GM13977 (cell line): ENCODE results near the gene PRDM16.

Experiments used
- DNase-seq: peaks from one replicate; pipeline ENCODE4 v3.0.0; 2012; ENCODE audit warnings: low spot score
- in situ Hi-C: fragments of 300-500 bp; cut with MboI; formaldehyde crosslinking; loops from one replicate; pipeline ENCODE4 v1.12.0; 2022; ENCODE audit warnings: low sequenced_read_pairs, low pct_unique_long_range_greater_than_20kb, mixed read lengths, inconsistent platforms; ENCODE audit not compliant: unreplicated experiment
- TF ChIP-seq, protein P1 (sequence below): IDR thresholded peaks from 2 replicates; pipeline ENCODE4 v1.5.1; 2012; ENCODE audit warnings: mild to moderate bottlenecking, control low read depth; ENCODE audit not compliant: insufficient read depth; ENCODE audit errors: extremely low read depth, missing control alignments

PRDM16 gene

GRCh38 chr1:3456964-3457909, 388.2 kb downstream of the PRDM16 start:
- in situ Hi-C loops: no loop called here
- no peak for DNase-seq
- TF ChIP-seq, protein P1, sequence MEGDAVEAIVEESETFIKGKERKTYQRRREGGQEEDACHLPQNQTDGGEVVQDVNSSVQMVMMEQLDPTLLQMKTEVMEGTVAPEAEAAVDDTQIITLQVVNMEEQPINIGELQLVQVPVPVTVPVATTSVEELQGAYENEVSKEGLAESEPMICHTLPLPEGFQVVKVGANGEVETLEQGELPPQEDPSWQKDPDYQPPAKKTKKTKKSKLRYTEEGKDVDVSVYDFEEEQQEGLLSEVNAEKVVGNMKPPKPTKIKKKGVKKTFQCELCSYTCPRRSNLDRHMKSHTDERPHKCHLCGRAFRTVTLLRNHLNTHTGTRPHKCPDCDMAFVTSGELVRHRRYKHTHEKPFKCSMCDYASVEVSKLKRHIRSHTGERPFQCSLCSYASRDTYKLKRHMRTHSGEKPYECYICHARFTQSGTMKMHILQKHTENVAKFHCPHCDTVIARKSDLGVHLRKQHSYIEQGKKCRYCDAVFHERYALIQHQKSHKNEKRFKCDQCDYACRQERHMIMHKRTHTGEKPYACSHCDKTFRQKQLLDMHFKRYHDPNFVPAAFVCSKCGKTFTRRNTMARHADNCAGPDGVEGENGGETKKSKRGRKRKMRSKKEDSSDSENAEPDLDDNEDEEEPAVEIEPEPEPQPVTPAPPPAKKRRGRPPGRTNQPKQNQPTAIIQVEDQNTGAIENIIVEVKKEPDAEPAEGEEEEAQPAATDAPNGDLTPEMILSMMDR: no peak

- DNase-seq: no peak
- TF ChIP-seq, protein P1: no peak
- in situ Hi-C loops: no loop called here
Observed at GRCh38 chr1:3457910-3458883, 389.2 kb downstream of the PRDM16 start.

GRCh38 chr1:3459051-3459908, 390.3 kb downstream of the PRDM16 start:
- no peak for DNase-seq
- TF ChIP-seq, protein P1: no peak
- in situ Hi-C loops: no loop called here

- in situ Hi-C loops: no loop called here
- DNase-seq: no peak
Observed at GRCh38 chr1:3459940-3460671, 391.1 kb downstream of the PRDM16 start.

GRCh38 chr1:3460672-3461131, 391.7 kb downstream of the PRDM16 start:
- in situ Hi-C loops: no loop called here
- DNase-seq: no peak
- TF ChIP-seq, protein P1: no peak

More at GRCh38 chr1:3459940-3460671, 391.1 kb downstream of the PRDM16 start:
- TF ChIP-seq, protein P1: no peak
